GM19025 (cell line): ENCODE data around the gene HHAT.

Source experiments
- ATAC-seq: cut with Tn5 transposase; IDR thresholded peaks from one replicate; pipeline ENCODE4 v1.9.1; 2021; ENCODE audit warnings: mild to moderate bottlenecking, low read depth, moderate library complexity; ENCODE audit not compliant: unreplicated experiment

HHAT gene

DNA sequence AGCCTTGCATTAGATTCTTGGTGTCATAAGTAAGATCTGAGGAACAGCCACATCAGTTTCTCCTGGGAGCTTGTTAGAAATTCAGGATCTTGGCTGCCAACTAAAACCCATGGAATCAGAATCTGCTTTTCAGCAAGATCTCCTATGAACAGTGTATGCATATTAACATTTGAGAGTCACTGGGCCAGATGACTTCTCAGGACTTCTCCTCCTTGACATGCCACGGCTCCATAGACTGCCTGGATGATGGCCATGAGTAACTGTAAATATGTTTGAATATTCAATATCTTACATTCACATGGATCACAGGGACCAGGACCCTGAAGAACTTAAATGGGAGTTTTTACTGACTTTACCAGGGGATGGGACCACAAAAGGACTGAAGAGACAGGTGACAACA is 148.0 kb downstream of the HHAT start:
- no peak for ATAC-seq

DNA sequence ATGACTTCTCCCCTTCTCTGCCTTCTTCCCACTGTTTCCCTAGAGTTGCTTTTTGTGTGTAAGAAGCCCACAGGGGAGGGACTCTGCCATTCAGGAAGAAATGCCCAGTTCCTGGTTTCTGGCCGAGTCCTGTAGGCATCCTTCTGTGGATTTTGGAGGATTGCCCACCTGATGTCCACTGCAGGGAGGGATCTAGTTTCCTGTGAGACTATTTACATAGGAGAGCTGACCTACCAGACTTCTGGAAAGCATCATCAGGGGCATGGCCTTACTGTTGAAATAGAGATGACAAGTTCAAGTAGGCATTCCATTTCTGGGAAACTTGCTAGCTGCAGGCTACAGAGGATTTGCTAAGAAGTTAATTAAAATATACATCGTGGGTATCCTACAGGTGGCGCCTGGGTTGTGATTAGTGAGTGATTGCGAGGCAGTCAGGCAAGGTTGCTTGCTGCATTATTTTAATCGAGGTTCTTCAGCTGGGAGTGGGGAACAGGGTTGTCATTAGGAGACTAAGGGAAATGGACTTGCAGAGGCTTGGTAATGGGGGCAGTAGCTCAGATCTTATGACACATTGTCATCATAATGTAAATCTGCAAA is 148.7 kb downstream of the HHAT start:
- no peak for ATAC-seq

DNA sequence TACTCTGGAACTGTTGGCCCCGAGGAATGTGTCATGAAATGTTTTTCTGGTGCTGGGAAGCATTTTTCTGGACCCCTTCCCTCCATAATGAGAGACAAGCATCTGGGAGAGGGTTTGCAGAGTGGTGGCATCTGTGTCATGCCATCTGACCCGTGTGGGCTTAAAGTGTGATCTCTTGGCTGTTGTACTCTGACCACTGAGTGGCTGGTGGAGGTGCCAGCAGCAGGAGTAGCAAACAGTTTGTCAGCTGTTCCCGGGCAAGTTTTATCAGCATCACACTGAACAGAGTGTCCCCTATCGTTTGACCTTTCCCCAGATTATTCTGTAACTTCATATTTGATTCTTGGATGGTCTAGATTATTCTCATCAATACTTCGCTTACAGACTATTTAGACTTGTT is 150.1 kb downstream of the HHAT start:
- ATAC-seq, result no peak

DNA sequence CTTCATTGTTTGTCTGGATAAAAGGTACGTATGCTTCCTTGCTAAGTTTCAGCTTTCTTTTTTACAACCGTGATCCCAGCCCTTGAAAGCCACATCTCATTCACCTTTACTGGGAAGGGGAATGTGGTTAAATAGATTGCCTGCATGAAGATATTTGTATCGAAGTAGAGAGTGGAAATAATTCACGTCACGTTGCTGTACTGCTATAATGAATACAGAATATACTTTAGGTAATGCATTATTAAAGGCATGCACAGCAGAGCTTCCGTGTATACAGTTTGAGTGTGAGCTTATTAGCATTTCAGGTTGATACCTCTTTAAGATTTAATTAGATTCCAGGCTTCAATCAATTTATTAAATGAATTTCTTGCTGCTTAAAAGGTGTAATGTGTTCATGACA is 153.8 kb downstream of the HHAT start:
- no peak for ATAC-seq

DNA sequence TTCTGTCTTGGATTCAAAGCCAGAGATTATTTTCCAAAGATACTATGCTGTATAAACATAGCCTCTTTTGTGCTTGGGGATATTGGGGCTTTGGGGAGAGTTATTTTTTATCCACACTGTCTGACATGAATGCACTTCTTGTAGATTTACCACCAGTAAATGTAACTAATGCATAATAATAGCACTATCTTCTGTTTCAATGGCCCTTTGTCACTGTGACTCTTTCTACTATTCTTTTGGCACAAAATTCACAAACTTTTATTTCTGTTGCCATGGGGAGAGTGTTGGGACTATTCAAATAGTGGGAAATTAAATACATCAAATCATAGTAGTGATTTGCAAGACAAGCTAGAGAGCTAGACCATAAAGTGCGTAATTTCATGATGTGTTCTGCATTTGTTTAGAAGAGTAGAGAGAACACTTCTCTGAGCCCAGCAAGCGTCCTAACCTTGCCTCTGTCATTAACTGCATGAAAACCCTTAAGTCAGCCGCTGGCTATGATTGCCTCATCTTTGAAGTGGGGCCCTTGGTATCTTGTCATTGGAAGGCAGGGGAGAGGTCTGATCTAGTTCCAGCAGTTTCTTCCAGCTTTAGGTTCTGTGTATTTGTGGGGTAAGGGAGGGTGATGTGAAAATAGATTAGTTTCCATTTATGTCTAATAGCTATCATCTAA is 154.4 kb downstream of the HHAT start:
- ATAC-seq, result no peak

DNA sequence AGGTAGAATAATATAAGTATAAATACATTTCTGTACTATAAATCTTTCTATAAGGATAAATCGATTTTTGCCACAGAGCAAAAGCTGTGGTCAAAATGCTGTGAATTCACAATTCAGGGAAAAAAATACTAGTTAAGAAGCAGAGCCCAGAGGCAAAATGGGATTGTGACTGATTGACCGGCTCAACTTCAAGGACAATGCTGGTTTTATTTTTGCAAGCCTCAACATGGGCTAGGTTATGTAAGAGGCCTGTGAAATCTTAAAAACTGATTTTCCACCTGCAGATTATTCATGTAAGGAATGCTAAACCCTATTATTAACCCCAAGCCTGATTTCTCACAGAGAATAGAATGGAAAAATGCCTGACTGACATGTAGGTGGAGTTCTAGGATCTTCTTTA is 155.1 kb downstream of the HHAT start:
- no peak for ATAC-seq

DNA sequence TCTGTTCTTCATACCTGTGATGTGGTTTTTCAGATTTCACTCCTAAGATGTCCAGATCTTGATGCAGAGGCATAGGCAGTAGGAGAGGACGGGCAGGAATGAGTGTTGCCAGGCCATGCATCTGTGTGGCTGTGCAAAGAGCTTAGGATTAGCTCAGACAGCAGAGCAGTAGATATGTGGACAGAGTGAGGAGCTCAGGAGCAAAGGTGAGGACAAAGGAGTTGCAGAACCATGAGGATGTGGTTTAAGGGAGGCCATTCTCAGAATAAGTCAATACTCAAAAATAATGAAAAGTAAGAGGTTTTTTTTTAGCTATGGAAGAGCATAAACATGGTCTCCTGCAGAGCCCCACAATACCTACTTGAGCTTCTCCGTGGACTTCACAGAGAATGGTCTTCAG is 158.3 kb downstream of the HHAT start:
- ATAC-seq, result no peak

DNA sequence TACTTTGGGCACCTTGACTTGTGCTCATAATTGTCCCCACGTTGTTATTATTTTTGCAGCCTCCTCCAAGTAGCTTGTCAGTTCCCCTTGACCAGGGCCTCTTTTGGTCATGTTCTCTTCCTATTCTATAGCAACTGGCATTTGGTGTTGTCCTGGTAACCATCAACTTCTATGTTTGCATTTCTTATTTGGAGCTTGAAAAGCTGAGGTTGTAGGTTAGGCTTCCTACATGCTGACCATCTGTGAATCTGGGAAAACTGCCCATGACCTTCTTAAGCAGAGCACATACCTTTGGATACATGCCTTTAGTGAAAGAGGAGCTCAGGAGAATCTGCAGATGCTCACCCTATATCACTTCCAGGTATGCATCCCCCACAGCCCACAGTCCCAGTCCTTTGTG is 160.8 kb downstream of the HHAT start:
- no peak for ATAC-seq

DNA sequence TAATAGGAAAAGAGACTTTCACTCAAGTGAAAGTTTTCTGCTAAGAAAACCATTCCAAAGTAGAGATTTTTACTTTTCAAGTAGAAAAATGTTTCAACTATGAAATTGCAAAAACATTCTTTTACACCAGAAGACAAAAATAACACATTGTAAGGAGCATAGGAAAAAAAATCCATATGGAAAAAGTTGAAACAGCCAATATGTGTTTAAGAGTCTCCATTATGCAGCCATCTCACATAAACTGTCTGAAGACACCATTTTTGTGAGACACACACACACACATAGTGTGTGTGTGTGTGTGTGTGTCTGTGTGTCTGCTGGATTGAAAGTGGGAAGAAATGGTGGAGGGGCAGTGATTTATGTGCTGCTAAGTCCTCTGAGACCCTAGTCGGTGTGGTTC is 162.1 kb downstream of the HHAT start:
- no peak for ATAC-seq

DNA sequence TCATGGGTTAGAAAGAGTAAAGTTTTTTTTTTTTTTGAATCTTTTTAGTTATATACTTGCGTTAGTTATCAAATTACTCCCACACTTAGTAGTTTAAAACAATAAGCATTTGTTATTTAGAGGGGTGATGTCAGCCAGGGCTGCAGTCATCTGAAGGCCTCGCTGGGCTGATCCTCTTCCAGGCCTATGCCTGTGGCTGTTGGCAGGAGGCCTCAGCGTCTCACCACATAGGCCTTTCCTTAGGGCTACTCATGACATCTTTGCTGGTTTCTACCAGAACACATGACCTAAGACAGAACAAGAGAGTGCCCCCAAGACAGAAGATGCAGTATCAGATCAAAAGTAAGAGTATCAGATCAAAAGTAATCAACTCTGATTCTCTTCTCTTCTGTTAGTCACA is 167.4 kb downstream of the HHAT start:
- no peak for ATAC-seq

DNA sequence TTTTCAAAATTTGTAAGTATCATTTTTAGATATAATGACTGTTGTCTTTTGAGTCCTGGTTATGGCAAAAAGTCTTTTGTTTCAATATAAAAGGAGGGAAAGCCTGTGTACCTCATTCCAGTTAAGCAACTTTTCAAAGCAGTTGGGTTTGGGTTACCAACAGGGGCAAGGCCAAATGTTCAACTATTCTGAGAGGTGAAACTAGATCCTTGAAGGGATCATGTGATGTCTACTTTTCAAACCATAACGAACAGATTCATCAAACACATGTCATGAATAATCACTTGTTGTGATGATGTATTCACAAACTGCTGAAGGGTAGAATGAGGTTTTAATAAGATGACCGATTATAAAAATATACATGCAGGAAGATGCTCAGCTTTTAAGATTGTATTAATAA is 171.3 kb downstream of the HHAT start:
- ATAC-seq, result no peak

DNA sequence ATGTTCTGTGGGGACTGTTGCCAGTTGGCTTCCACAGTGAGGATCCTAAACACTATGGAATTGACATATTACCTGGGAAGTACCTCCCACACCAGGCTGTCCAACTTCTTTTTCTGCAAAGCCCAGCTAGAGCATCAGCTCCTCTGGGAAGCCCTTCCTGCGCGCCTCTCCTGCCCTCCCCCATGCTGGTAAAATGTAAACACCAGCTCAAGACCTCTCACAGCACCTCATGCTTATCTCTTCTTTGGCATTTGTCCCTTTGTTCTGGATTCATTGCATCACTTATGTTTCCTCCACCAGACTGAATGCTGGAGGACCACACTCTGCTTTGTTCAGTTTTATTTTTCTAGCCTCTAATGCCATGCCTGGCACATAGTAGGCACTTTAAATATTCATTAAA is 172.1 kb downstream of the HHAT start:
- ATAC-seq, result no peak

DNA sequence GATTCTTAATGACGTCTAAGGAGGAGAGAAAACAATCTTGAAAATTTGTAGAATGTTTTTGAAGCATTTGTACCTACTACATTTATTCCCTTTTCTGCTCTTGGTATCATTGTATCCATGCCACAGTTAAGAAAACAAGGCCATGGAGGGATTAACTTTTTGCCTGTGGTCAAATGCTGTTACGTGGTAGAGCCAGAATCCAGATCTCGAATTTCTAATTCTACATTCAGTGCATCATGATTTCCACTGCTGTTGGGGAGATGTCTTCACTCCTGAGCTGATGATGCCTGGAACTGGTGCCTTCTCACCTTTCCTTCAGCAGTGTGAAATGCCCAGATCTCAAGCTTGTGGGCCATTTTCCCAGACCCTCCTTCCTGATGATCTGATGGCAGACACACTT is 175.6 kb downstream of the HHAT start:
- ATAC-seq, result no peak

DNA sequence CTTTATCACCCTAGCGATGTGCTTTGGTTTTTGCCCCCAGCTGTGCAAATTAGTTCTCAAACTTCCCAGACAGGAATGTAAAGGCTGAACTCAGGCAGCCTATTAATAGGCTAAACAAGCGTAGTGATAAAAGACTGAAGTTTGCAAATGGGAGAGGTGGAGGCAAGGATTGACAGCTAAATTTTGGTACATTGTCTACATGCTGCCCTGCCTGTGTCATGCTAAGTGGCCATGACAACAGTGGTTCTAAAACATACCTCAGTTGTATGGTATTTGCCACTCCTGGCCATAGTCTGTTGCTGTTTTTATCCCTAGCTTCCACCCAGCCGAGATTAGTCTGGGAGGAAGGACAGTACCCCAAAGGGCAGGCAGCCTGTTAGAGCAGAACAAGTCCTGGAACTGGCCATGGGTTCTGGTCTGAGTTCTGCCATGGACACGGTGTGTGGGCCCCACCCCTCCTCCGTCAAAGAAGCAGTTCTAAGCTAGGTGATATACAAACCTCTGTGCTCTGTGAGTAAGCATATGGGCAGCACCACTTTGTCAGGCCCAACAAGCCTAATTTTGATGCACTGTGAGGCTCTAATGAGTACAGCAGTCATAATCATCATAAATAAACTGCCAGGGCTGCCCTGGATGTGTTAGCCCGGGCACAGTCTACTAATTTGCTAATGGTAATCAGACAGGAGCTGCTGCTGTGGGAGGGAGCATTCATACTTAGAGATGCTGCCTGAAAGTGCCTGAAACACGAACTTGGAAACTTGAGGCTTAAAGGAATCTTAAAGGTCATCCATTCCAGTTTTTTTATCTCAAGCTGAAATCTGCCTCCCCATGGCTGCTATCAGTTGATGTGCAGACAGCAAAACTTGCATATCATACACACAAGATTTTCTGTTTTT is 177.1 kb downstream of the HHAT start:
- no peak for ATAC-seq

DNA sequence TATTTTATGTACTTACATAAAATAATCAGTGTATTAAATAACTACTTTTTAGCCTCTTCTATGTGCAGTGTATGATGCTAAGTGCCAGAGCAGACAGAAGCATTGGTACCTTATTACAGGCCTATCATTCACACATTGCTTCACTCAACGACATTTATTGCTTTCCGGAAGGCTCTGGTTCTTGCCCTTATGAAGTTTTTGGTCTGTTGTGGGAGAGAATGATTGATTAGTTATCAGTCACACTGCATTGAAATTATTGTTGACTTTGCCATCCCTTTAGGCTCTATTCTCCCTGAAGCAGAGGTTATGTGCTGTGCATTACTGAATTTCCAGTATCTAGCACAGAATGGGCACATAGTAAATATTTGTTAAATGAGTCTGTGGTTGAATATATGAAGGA is 178.0 kb downstream of the HHAT start:
- no peak for ATAC-seq

DNA sequence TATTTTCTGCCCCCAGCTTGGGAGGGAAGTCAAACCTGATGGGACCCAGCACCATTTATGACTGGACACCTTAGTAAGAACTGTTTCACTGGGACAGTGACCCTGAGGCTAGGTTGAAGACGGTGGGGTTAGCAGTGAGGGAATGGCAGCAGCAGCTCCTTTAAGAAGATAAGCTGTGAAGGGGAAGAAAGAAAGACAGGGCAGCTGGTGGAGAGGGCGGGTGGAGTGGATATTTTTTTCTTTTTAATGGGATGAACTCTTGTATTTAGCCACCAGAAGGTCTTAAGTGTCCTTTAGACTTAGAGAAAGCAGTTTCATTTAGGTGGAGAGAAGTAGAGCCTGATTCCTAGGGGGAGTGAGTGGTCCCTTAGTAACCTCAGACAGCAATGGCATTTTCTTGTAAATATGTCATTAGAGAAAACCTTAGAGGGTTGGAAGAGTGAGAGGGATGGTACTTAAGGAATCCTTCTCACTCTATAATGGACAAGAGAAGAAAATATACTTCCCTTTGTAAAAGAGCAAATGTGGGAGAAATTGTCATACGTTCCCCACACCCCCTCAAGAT is 187.5 kb downstream of the HHAT start:
- ATAC-seq, result no peak

DNA sequence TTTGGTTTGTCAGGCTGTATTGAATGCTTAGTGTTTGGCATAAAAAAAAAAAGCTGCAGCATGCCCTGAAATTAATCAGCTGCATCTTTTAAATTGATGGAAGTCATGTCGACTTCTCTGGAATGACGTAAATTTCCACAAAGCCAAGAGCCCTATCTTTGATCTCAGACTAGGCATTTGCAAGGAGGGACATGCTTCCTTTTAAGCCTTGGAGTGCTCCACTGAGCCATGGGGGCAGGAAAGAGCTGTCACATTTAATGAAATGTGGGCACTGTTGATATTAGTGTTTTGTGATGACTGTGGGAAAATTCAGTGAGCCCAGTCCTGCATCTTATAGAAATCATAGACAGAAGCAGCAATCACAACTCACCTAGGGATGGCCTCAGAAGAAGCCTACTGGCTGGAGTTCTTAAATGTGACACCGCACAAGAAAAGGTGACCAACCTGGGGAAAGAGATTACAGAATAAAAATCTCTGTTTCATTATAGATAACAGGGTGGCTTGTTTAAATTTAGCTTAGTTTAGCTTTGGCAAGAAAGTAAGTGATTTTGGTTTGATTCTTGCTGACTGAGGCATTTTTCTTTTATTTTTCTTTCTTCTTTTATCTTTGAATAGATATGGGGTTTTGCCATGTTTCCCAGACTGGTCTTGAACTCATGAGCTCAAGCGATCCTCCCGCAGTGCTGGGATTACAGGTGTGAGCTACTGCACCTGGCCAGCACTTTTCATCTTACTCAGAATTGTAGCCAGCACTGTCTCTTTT is 188.2 kb downstream of the HHAT start:
- no peak for ATAC-seq

DNA sequence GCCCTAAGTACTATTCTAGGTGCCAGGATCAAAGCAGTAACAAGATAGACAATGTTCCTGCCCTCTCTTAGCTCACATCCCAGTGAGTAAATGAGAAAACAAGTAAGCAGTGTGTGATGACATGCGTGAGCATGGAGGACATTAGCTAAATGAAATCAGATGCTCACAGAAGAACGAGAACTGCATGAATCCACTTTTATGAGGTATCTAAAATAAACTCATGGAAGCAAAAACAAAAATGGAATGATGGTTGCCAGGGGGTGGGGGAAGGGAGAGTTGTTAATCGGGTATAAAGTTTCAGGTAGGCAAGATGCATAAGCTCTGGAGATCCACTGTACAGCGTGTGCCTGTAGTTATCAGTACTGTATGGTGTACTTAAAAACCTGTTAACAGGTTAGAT is 195.1 kb downstream of the HHAT start:
- ATAC-seq, result no peak

DNA sequence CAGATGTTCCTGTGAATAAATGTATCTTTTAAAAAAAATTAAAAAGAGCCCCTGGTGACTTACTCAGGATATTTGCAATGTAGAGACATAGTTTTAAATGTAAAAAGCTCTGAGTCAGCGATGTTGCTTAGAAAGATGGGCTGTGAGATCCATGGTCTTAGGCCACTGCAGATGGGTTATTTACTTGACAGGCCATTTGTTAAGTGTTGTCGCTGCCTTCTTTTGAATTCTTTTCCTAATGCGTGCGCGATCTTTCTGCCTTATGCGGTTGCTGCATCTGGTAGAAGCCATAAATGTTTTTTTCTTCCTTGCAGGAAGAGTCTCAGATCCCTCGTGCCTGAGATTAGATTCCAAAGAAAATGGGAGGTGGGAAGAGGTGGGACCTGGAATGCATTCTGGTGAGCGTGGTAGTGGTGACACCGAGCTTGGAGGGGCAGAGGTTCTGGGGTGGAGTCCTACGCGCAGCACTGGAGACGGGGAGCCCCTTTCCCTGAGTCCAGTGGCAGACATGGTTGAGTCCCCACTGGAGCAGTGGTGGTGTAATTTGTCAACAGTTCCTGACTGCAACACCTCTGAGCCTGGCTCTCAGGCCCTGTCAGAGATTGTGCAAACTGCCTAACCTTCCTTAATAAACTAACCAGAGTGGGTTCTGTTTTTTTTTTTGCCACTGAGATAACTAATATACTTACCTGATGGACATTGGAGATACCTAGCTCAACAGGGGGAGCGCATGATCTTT is 197.2 kb downstream of the HHAT start:
- no peak for ATAC-seq

DNA sequence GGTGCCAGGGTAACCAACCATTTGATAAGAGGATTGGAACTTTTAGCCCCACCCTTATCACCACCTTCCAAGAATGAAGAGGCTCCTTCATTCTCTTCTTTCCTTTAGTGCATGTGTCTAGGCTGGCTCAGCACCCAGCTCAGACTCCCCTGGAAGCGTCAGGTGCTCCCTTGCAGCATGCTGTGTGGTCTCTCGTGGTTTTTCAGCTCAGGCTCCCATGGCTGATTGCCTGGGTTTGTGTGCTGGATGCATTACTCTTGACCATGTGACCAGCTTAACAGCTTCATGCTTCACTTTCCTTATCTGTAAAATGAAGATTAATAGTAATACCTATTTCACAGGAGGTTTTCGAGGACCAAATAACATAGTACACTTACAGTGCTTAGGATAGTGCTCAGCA is 198.4 kb downstream of the HHAT start:
- ATAC-seq, result no peak
